Measurements from ENCODE around the gene TSPAN7. TPM values are rescaled to one million over a fixed set of nuclear protein-coding genes. Genes with fewer than 3 reads are reported as not detected.

Gene TSPAN7, protein sequence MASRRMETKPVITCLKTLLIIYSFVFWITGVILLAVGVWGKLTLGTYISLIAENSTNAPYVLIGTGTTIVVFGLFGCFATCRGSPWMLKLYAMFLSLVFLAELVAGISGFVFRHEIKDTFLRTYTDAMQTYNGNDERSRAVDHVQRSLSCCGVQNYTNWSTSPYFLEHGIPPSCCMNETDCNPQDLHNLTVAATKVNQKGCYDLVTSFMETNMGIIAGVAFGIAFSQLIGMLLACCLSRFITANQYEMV
- total RNA-seq, result not detected in 2 replicates

DNA sequence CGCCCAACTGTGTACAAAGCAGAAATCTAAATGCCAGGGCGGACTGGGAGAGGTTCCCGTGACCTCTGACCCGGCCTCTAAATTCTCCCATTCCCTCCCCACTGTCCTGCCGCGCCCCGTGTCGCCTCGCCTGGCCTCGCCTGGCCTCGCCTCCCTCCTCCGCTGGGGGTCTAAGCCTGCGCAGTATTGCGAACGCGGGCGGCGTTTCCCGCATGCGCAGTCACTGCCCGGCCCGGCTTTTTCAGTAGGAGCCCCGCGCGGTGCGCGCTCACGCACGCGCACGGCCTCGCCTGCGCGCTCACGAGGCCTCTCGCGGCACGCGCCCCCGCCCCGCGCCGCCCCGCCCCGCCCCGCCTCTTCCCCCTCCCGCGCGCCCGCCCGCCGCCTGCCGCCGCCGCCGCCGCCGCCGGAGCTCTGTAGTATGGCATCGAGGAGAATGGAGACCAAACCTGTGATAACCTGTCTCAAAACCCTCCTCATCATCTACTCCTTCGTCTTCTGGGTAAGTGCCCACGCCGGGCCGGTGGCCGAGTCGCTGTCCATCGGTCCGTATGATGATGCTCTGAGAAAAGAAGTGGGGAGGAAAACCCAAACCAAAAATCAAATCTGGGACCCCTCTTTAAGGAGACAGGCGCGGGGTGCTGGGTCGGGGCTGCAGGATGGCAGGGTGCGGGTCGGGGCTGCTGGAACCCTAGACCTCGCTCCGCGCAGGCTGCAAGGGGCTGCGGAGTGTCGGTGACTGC, at the start of gene TSPAN7:
Gene TSPAN7, plus strand, starts transcription at position 417 of the 743 bp plus-strand sequence. Its CDS starts 5 bp downstream, at position 422.

Small RNAs within 50 kb of the gene (small RNA-seq; reads per million reads assigned to genes)
- gene RNU7-7P (ENCODE audit: low replicate concordance), result not detected

Other genes starting within 250 kb of the TSPAN7 start
- gene RPGR, start 234.0 kb upstream of the TSPAN7 start, total RNA-seq, result 10.7 and 11.3 TPM in 2 replicates
- gene OTC, start 208.9 kb upstream of the TSPAN7 start, total RNA-seq, result not detected in 2 replicates
- 72.2 and 83.4 TPM in 2 replicates for gene MID1IP1, start 239.9 kb downstream of the TSPAN7 start, total RNA-seq

Measured in placental pericyte (primary cell).